Neural cell (in vitro differentiated cells): ENCODE data around the gene ANGEL2. TPM values are rescaled to one million over a fixed set of nuclear protein-coding genes. Genes with fewer than 3 reads are reported as not detected.

ENCODE experiments used
- H2AFZ ChIP-seq: fragments of 200-600, 300-800 bp; sonication (generic), shearing (Covaris generic); 2 replicates; pipeline ENCODE4 v1.6.0; 2014; ENCODE audit warnings: low read depth, mild to moderate bottlenecking, antibody characterized with exemption, low read length, moderate library complexity
- H3F3A ChIP-seq: fragments of 200-600 bp; shearing (Covaris generic); 2 replicates; pipeline ENCODE4 v1.6.1; 2016; ENCODE audit warnings: mild to moderate bottlenecking, moderate library complexity, mixed read lengths, antibody characterized with exemption, low read length; ENCODE audit not compliant: insufficient read depth, poor library complexity, severe bottlenecking
- H3K27ac ChIP-seq: fragments of 200-600, 300-800 bp; sonication (generic), shearing (Covaris generic); 2 replicates; pipeline ENCODE4 v1.5.1; 2014; ENCODE audit warnings: mild to moderate bottlenecking, low read length, moderate library complexity
- H3K27me3 ChIP-seq: fragments of 300-800, 200-600 bp; sonication (generic), shearing (Covaris generic); 2 replicates; pipeline ENCODE4 v1.6.0; 2014; ENCODE audit warnings: mild to moderate bottlenecking, low read depth, low read length, moderate library complexity; ENCODE audit not compliant: insufficient read depth
- H3K36me3 ChIP-seq: fragments of 300-800, 200-600 bp; sonication (generic), shearing (Covaris generic); 2 replicates; pipeline ENCODE4 v1.5.1; 2014; ENCODE audit warnings: mild to moderate bottlenecking, antibody characterized with exemption, low read length, moderate library complexity; ENCODE audit not compliant: insufficient read depth
- H3K4me2 ChIP-seq: fragments of 300-800, 200-600 bp; sonication (generic), shearing (Covaris generic); 2 replicates; pipeline ENCODE4 v1.6.0; 2014; ENCODE audit warnings: mild to moderate bottlenecking, low read length
- H3K4me3 ChIP-seq: fragments of 300-800, 200-600 bp; sonication (generic), shearing (Covaris generic); 2 replicates; pipeline ENCODE4 v1.5.1; 2014; ENCODE audit warnings: mild to moderate bottlenecking, low read length, moderate library complexity
- H3K79me2 ChIP-seq: fragments of 200-600 bp; shearing (Covaris generic); replicated peaks from 2 replicates; pipeline ENCODE4 v1.6.0; 2014; ENCODE audit warnings: mild to moderate bottlenecking, low read length, moderate library complexity; ENCODE audit not compliant: insufficient read depth
- H3K9ac ChIP-seq: fragments of 300-800, 200-600 bp; sonication (generic), shearing (Covaris generic); 2 replicates; pipeline ENCODE4 v1.6.1; 2016; ENCODE audit warnings: mild to moderate bottlenecking, low read length, mixed read lengths
- H3K9me2 ChIP-seq: fragments of 200-600 bp; shearing (Covaris generic); 2 replicates; pipeline ENCODE4 v1.6.1; 2016; ENCODE audit warnings: mild to moderate bottlenecking, low read length, mixed read lengths; ENCODE audit not compliant: insufficient read depth
- H3K9me3 ChIP-seq: fragments of 200-600, 300-800 bp; sonication (generic), shearing (Covaris generic); 2 replicates; pipeline ENCODE4 v1.6.1; 2016; ENCODE audit warnings: mild to moderate bottlenecking, mixed run types, low read length, moderate library complexity, mixed read lengths
- H4K20me1 ChIP-seq: fragments of 200-600 bp; shearing (Covaris generic); 2 replicates; pipeline ENCODE4 v1.6.1; 2016; ENCODE audit warnings: mild to moderate bottlenecking, mixed run types; ENCODE audit not compliant: insufficient read depth
- CTCF ChIP-seq: fragments of 450-650 bp; IDR thresholded peaks from 2 replicates; pipeline ENCODE4 v1.5.1; 2014; ENCODE audit warnings: antibody characterized with exemption, mild to moderate bottlenecking, moderate library complexity; ENCODE audit not compliant: poor library complexity, severe bottlenecking
- EP300 ChIP-seq: fragments of 450-650 bp; conservative IDR thresholded peaks from 2 replicates; pipeline ENCODE4 v1.6.1; 2014; ENCODE audit warnings: antibody characterized with exemption, mild to moderate bottlenecking, moderate library complexity; ENCODE audit not compliant: poor library complexity, severe bottlenecking
- EZH2 ChIP-seq: fragments of 200-600, 300-800 bp; shearing (Covaris generic), sonication (generic); IDR thresholded peaks from 2 replicates; pipeline ENCODE4 v1.6.1; 2014; ENCODE audit warnings: antibody characterized with exemption, low read length, borderline replicate concordance, mild to moderate bottlenecking; ENCODE audit not compliant: insufficient read depth, poor library complexity, severe bottlenecking
- MXI1 ChIP-seq: fragments of 450-650 bp; conservative IDR thresholded peaks from 2 replicates; pipeline ENCODE4 v1.6.1; 2014; ENCODE audit warnings: antibody characterized with exemption, mild to moderate bottlenecking; ENCODE audit not compliant: poor library complexity, severe bottlenecking
- POLR2AphosphoS5 ChIP-seq: IDR thresholded peaks from 2 replicates; pipeline ENCODE4 v1.6.1; 2012
- RAD21 ChIP-seq: fragments of 450-650 bp; conservative IDR thresholded peaks from 2 replicates; pipeline ENCODE4 v1.6.1; 2014; ENCODE audit warnings: antibody characterized with exemption, mild to moderate bottlenecking, moderate library complexity
- REST ChIP-seq: IDR thresholded peaks from 2 replicates; pipeline ENCODE4 v1.6.1; 2012; ENCODE audit warnings: borderline replicate concordance
- SMC3 ChIP-seq: fragments of 450-650 bp; conservative IDR thresholded peaks from 2 replicates; pipeline ENCODE4 v1.6.1; 2014; ENCODE audit warnings: antibody characterized with exemption, mild to moderate bottlenecking, moderate library complexity; ENCODE audit not compliant: poor library complexity
- TAF1 ChIP-seq: IDR thresholded peaks from 2 replicates; pipeline ENCODE4 v1.6.1; 2012; ENCODE audit warnings: low read depth
- polyA plus RNA-seq: library from polyadenylated mRNA; depleted of rRNA; stranded (reverse); fragments of >200 nt; gene quantifications from 2 replicates; pipeline ENCODE4 v1.2.3, GENCODE V29; 2014

The ANGEL2 gene
- polyA plus RNA-seq, 1 donor from 2014 or later: 58.7 TPM

GRCh38 chr1:212983482-212983881, 32.2 kb downstream of the ANGEL2 start:
- Histone ChIP-seq H3K4me3 (no peak overlapping the region), H3K27ac (no peak overlapping the region), H3F3A (no peaks in the 10 kb centered on the region), H2AFZ (no peak overlapping the region), H3K79me2 (no peaks in the 10 kb centered on the region), H3K36me3 (peaks cover 13% of the 10 kb centered on the region), H3K9ac (no peak overlapping the region), H3K4me2 (no peak overlapping the region), H4K20me1 (no peaks in the 10 kb centered on the region), H3K27me3 (no peaks in the 10 kb centered on the region), H3K9me3 (no peaks in the 10 kb centered on the region), H3K9me2 (no peaks in the 10 kb centered on the region)
- TF ChIP-seq REST: no peak
- no peak for TF ChIP-seq TAF1
- TF ChIP-seq MXI1: no peak
- TF ChIP-seq SMC3: no peak
- no peak for TF ChIP-seq POLR2AphosphoS5
- no peak for TF ChIP-seq CTCF
- TF ChIP-seq EP300: no peak
- no peak for TF ChIP-seq EZH2
- TF ChIP-seq RAD21: no peak

GRCh38 chr1:212982430-212983152, 33.1 kb downstream of the ANGEL2 start:
- Histone ChIP-seq H3F3A (no peaks in the 10 kb centered on the region), H3K9me3 (no peaks in the 10 kb centered on the region), H2AFZ (no peak overlapping the region), H3K27me3 (no peaks in the 10 kb centered on the region), H3K36me3 (peaks cover 10% of the 10 kb centered on the region), H3K9me2 (no peaks in the 10 kb centered on the region), H3K27ac (no peak overlapping the region), H3K9ac (no peak overlapping the region), H3K4me2 (no peak overlapping the region), H3K4me3 (no peak overlapping the region), H3K79me2 (no peaks in the 10 kb centered on the region), H4K20me1 (no peaks in the 10 kb centered on the region)
- no peak for TF ChIP-seq SMC3
- TF ChIP-seq MXI1: no peak
- no peak for TF ChIP-seq EP300
- no peak for TF ChIP-seq RAD21
